Esophagus squamous epithelium (tissue), 4 donors: ENCODE measurements around the gene CDH18.

Experiments
- CTCF ChIP-seq, 6 experiments: fragments of 450-650 bp in 4 of 6; fragments of 200-600 bp in 2 of 6; sonication (generic) in 2 of 6; IDR thresholded peaks; one replicate each; pipeline ENCODE4 v1.5.1; 2016 to 2019; ENCODE audit warnings: antibody characterized with exemption in 6 of 6, mild to moderate bottlenecking in 4 of 6, moderate library complexity in 4 of 6
- POLR2A ChIP-seq, 4 donors: fragments of 450-650 bp; IDR thresholded peaks; one replicate each; pipeline ENCODE4 v1.6.1; 2017; ENCODE audit warnings: antibody characterized with exemption in 4 of 4, mild to moderate bottlenecking in 4 of 4, moderate library complexity in 3 of 4

GRCh38 chr5:19745247-19745646 is 242.8 kb downstream of the CDH18 start:
- TF ChIP-seq CTCF (IDR thresholded peaks at IDR 0.05) (no peak), POLR2A (IDR thresholded peaks at IDR 0.05) (no peak)
